Measurements from ENCODE around the gene LTBP4.
A peak's percentile ranks its signal among the peaks of the same experiment; 100 is the strongest.
"Not testable (repeated sequence)": the region's sequence is repeated elsewhere in the genome, so short reads cannot be mapped to it uniquely, and the experiment has no call there.

The LTBP4 gene

DNA sequence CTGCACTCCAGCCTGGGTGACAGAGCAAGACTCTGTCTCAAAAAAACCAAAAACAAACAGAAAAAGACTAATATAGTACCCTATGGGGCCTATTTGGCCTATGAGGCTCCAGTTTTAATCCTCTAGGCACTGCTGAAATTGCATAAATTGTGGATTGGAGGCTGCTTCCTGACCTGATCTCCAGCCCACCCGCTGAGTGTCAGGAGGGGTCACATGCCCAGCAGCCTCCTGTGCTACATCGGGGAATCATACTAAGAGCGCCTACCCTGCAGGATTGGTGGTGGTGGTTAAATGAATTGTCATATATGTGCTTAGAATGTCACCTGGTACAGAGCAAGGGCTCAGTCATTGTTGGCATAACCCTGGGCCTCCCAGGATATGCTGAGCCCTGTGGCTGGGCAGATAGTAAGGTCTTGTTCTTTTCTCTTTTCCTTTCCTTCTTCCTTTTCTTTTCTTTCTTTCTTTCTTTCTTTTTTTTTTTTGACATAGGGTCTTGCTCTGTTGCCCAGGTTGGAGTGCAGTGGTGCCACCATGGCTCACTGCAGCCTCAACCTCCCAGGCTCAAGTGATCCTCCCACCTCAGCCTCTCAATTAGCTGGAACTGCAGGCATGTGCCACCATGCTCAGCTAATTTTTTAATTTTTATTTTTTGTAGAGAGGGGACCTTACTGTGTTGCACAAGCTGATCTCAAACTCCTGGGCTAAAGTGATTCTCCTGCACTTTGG, 31.3 kb downstream of the LTBP4 start:
- no peak for DNase-seq

- DNase-seq = no peak
Observed at GRCh38 chr19:40633207-40633606, 32.0 kb downstream of the LTBP4 start.

GRCh38 chr19:40638327-40638726, 37.2 kb downstream of the LTBP4 start:
- no peak for DNase-seq

DNA sequence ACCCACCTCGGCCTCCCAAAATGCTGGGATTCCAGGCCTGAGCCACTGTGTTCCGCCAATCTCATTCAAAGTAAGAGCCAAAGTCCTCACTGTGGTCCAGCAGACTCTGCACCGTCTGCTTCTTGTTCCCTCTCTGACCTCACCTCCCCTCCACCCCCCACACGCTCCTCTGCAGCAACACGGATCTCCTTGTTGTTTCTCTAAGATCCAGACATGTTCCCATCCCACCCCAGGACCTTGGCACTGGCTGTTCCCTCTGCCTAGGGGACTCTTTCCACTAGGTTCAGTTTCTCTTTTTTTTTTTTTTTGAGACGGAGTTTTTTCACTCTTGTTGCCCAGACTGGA, 38.4 kb downstream of the LTBP4 start:
- no peak for DNase-seq

DNA sequence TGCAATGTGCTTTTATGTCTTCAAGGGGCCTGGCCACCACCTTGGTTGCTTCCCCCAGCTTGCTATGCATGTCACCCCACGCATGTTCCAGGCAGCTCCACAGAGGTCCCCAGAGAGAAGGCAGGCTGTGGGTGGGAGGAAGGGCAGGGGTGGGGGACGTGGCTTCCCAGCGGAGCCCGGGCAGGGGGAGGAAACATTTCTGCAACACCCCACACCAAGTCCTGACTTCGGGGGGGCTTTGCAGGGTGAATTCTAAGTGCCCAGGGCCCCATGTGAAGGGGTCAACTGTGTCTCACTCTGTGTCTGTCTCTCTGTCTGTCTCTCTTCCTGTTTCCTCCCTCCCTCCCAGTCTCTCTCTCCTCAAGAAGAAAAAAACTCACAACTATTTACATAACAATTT, 39.6 kb downstream of the LTBP4 start:
- DNase-seq = no peak

DNA sequence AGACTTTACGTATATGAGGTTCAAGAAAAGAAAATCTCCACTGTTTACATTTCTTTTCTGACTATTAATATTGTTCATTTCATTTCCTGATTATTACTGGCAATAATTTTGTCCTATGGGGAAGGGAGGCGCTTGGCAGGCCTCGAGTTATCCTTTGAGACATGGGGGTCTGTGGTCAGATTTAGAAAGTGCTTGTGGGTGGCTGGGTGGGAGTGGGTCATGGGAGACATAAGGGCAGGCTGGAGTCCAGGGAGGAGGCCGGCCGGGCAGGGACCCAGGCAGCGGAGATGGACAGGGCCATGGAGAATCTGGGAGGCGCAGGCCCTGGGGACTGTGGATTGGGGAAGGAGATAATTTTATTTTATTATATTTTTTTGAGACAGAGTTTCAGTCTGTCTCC, 40.1 kb downstream of the LTBP4 start:
- DNase-seq = no peak

GRCh38 chr19:40642051-40642706, 41.0 kb downstream of the LTBP4 start:
- DNase-seq = no peak

- DNase-seq = no peak
Observed at GRCh38 chr19:40642757-40643305, 41.7 kb downstream of the LTBP4 start.

- DNase-seq = no peak
Observed at GRCh38 chr19:40646743-40647254, 45.6 kb downstream of the LTBP4 start.

GRCh38 chr19:40649903-40650675, 48.9 kb downstream of the LTBP4 start:
- DNase-seq = not testable (repeated sequence)

DNA sequence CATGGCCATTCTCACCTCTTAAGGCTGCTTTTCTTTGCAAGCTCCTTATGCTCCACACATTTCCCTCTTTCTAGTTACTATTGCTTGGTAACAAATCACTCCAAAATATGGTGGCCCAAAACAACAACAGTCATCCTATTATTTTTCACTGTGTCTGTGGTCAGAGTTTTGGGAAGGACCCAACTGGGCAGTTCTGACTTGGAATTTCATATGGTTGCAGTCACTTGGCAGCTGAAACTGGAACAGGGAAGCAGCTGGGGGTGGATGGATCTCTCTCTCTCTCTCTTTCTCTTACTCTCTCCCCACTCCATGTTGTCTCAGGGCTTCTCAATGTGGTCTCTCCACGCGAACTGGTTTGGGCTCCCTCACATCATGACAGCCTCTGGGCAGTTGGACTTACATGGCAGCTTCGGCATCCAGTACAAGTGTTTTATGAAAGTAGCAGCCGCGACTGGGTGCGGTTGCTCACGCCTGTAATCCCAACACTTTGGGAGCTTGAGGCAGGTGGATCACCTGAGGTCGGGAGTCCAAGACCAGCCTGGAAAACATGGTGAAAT, 49.7 kb downstream of the LTBP4 start:
- DNase-seq = no peak

GRCh38 chr19:40652303-40652702, 51.1 kb downstream of the LTBP4 start:
- not testable (repeated sequence) for DNase-seq

DNA sequence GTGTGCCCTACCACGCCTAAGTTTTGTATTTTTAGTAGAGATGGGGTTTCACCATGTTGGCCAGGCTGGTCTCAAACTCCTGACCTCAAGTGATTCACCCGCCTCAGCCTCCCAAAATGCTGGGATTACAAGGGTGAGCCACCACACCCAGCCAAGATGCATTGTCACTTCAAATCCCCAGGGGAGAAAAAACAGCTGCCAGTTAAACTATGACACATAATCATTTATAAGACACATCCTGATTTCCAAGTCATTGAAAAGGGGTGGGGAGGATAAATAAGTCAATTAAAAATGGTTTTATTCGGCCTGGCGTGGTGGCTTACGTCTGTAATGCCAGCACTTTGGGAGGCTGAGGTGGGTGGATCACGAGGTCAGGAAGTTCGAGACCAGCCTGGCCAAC, 54.5 kb downstream of the LTBP4 start:
- not testable (repeated sequence) for DNase-seq

GRCh38 chr19:40658031-40658430, 56.9 kb downstream of the LTBP4 start:
- no peak for DNase-seq

DNA sequence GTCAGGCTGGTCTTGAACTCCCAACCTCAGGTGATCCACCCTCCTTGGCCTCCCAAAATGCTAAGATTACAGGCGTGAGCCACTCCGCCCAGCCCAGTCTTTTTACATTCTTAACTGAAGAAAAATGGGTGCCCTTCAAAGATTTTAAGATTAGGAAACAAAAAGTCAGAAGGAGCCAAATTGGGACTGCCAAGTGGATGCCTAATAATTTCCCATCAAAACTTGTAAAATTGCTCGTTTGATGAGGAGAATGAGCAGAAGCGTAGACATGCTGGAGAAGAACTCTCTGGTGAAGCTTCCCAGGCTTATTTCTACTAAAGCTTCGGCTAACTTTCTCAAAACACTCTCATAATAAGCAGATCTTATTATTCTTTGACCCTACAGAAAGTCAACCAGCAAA, 57.9 kb downstream of the LTBP4 start:
- no peak for DNase-seq

GRCh38 chr19:40659566-40659965, 58.4 kb downstream of the LTBP4 start:
- DNase-seq = no peak

GRCh38 chr19:40661616-40662015, 60.4 kb downstream of the LTBP4 start:
- no peak for DNase-seq

- peak; percentile 87 for DNase-seq
Observed at GRCh38 chr19:40662925-40663694, 61.9 kb downstream of the LTBP4 start.

GRCh38 chr19:40663695-40664692, 62.8 kb downstream of the LTBP4 start:
- peak; percentile 27 for DNase-seq

- DNase-seq = no peak
Observed at GRCh38 chr19:40666803-40667438, 65.8 kb downstream of the LTBP4 start.

Data from effector CD8-positive, alpha-beta T cell (primary cell).